GM19025 (cell line): ENCODE results near the gene DIO3.
"Not testable (repeated sequence)": the region's sequence is repeated elsewhere in the genome, so short reads cannot be mapped to it uniquely, and the experiment has no call there.

Experiments
- ATAC-seq: cut with Tn5 transposase; IDR thresholded peaks from one replicate; pipeline ENCODE4 v1.9.1; 2021; ENCODE audit warnings: mild to moderate bottlenecking, low read depth, moderate library complexity; ENCODE audit not compliant: unreplicated experiment

DIO3 gene

DNA sequence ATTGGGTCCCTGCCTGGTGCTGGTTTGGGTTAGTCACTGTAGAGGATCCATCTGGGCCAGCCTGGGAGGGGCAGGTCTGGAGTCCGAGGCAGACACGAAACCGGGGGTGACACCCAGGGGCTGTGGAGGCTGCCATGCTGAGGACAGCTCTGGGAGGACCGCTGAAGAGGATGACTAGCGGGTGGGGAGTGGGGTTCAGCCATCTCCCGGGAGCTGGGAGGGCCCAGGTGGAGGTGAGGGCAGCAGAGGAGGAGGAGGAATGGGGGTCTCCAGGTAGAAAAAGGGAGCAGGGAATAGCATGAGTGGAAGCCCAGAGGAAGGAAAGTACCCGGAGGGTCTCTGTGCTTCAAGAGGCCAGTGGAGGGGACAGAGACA, 4.0 kb upstream of the DIO3 start:
- ATAC-seq: no peak

DNA sequence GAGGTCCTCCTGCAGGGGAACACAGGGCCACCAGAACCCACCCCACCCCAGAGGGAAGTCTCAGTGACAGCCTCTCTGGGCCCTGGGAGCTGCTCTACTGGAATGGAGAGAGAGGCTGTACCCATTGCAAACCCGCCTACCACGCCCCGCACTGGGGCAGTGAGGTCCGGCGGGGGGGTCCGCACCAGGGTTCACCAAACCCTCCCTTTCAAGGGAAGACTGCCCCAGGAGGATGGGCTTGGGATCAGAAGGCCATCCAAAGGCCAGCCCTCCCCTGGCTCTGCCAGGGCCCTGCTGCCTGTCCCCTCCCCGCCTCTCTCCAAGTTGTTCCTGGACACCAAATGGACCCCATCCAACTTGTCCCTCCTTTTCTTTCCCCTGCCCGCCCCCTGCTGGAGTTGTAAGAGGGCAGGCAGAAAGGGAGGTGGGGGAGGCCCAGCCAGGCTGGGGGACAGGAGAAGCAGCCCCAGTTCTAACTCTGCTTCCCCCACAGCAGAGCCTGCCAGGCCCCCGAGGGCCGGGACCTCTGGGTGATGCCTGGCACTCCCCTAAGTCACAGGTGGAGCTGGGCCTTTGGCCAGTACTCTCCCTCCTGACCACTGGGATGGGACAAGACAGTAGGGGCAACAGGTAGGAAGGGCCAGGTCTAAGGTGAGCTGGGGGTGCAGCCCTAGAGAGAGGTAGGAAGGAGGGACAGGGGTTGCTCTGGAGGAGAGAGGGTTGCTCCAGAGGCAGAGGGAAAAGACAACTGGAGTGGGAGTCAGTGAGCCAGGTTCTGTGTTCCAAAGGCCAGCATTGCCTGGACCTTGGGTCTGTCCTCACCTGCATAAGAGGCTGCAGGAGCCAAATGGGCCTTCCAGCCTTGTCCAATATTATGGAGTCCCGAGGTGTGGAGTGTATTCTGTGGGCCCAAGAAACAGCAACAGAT, 3.2 kb upstream of the DIO3 start:
- no peak for ATAC-seq

DNA sequence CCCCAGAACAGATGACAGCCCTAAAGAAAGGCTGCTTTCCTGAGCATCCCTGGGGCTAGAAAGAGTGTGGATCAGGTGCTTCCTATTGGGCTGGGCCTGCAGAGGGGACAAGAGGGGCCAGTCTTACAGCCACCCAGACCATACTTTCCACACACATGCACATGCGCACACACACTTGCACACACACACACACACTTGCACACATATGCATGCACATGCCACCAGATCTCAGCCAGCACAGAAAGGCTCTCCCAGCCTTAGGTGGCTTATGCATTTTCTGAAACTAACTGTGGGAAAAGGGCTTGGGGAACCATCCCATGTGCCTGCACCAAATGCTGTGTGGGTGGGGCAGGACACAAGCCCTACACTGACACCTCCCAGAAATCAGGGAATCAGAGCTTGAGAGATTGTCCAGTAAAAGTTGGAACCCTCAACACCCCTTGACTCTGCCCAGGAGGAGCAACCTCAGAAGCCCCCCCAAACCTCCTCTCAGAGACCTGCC, 2.5 kb upstream of the DIO3 start:
- ATAC-seq: no peak

GRCh38 chr14:101559250-101559623, 2.1 kb upstream of the DIO3 start:
- no peak for ATAC-seq

DNA sequence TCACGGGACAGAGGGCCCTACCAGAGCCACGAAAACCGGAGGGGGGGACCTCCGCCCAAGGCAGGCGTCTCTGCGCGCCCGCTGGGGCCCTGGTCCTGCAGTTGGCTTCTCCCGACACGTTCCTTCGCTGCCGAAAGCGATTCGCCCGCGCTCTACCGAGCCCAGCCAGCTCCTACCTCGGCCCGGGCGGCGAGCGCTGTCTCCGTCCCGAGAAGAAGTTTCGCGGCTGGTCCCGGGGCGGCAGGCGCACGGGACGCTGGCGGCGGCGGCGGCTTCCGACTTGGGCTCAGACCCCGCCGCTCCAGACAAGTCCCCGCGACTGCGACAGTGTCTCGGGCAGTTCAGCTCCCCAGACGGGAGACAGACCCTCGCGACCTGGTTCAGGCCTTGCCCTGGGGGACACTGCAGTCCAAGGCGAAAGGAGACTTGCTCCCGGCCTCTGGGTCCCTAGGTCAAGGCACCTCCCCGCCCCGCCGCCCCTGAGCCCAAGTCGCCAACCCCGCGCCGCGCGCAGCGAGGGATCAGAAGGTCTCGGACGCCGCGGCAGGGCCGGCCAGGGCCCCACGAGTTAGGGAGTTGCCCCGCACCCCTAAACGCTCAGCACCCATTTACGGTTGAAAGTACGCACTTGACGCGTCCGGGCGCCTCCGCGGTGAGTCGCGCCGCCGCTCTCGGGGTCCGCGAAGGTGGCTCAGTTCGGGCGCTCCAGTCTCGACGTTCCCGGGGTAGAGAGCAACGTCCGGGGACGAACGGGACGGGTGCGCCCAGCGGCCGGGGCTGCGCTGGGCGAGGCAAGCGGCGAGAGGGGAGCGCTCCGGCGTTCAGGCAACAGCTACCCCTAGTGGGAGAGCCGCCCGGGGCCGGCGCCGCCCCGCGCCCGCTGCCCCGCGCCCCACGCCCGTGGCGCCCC, 1.4 kb upstream of the DIO3 start:
- no peak for ATAC-seq

GRCh38 chr14:101560534-101561113, 671 bp upstream of the DIO3 start:
- no peak for ATAC-seq

DNA sequence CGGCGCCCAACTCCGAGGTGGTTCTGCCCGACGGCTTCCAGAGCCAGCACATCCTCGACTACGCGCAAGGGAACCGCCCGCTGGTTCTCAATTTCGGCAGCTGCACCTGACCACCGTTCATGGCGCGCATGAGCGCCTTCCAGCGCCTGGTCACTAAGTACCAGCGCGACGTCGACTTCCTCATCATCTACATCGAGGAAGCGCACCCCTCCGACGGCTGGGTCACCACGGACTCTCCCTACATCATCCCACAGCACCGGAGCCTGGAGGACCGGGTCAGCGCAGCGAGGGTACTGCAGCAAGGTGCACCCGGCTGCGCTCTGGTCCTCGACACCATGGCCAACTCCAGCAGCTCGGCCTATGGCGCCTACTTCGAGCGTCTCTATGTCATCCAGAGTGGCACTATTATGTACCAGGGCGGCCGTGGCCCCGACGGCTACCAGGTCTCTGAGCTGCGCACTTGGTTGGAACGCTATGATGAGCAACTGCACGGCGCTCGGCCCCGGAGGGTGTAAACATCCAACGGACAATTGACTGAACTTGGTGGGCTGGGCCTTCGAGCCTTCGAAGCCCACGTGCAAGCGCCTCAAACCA, 699 bp downstream of the DIO3 start:
- ATAC-seq: no peak

DNA sequence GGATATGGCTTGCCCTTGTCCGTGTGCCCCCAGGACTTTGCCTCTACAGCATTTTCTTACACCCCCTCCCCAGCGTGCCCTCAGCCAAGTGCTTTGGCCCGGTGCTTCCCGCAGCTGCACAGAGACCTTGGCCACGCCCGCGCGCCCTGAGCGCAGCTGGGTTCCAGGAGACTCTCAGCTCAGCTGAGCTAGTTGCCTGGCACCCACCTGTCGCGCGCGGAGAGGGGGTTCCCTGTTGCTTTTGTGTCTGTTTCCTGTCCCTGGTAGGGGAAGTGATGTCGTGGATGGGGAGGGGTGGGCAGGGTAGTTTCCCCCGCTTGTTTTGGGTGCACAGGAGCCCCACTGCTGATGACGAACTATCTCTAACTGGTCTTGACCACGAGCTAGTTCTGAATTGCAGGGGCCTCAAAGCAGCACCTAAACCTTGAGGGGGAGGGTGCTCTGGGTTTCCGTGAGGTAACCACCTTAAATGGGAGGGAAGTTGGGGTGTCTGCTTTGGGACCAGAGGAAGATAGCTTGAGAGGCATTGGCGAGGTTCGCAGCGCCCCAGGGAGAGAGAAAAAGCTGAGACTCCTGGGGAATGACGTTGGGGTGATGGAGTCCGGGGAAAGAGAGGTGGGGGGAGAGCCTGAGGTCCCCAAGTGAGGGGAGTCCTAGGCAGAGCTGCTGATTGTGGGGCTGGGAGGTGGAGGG, 1.5 kb downstream of the DIO3 start:
- no peak for ATAC-seq

DNA sequence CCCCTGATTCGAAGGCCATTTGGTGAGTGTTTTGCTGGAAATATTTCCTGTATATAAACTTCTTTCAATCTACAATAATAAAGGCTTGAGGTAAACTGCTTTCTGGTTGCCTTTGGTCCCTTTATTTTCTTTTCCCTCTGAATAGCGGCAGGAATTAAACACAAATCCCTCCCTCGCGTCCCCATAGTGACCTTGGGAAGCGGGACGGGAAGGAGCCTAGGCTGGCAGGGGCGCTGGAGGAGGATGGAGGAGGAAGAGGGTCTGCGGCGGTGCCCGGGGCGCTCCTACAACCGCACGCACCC, 2.0 kb downstream of the DIO3 start:
- no peak for ATAC-seq

GRCh38 chr14:101563654-101564443, 2.6 kb downstream of the DIO3 start:
- ATAC-seq: no peak

- no peak for ATAC-seq
Measured at GRCh38 chr14:101564444-101564776, 3.1 kb downstream of the DIO3 start.

- no peak for ATAC-seq
Measured at GRCh38 chr14:101564819-101565698, 3.8 kb downstream of the DIO3 start.

- ATAC-seq: no peak
Measured at GRCh38 chr14:101567252-101567651, 6.0 kb downstream of the DIO3 start.

- no peak for ATAC-seq
Measured at GRCh38 chr14:101571004-101571403, 9.7 kb downstream of the DIO3 start.

DNA sequence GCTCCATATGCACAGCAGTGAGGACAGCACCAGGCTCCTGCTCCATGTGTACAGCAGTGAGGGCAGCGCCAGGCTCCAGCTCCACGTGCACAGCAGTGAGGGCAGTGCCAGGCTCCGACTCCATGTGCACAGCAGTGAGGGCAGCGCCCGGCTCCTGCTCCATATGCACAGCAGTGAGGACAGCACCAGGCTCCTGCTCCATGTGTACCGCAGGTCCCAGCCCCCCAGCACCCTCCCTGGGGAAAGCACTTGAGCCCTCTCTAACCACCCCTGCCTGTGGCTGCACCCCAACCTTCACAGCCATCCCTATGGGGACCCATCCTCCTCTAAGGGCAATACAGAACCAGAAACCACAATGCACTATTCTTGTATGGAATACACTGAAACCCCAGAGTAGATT, 11.2 kb downstream of the DIO3 start:
- ATAC-seq: not testable (repeated sequence)

DNA sequence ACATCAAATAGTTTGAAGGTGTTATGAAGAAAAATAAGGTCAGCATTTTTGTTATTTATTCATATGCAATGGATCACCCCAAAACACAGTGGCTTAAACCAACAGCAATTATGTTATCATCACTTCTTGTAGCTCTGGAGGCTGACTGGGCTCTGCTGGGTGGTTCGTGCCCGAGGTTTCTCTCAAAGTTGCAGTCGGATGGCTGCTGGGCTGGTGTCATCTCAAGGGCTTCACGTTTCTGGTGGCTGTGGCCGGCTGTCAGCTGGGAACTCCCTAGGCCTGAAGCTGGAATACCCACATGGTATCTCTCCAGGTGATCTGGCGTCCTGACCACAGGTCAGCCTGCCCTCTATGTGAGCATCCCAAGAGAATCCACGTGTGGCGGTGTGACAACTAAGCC, 12.0 kb downstream of the DIO3 start:
- no peak for ATAC-seq

DNA sequence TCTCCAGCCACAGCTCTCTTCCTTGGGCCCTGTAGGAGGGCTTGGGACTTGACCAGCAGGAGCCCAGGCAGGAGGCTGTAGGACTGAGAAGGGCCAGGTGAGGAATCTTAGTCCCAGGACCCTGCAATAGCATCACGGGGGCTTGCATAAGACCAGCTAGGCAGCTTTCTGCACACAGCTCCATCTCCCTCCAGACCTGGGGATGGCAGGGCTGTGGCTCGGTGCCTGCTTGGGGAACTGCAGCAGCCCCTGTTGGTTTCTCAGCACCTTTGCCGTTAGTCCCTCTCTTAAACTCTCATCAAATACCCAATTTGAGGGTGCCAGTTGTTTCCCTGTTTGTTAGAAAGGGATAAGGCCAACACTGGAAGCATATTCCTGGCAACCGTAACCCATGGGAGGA, 14.3 kb downstream of the DIO3 start:
- no peak for ATAC-seq

DNA sequence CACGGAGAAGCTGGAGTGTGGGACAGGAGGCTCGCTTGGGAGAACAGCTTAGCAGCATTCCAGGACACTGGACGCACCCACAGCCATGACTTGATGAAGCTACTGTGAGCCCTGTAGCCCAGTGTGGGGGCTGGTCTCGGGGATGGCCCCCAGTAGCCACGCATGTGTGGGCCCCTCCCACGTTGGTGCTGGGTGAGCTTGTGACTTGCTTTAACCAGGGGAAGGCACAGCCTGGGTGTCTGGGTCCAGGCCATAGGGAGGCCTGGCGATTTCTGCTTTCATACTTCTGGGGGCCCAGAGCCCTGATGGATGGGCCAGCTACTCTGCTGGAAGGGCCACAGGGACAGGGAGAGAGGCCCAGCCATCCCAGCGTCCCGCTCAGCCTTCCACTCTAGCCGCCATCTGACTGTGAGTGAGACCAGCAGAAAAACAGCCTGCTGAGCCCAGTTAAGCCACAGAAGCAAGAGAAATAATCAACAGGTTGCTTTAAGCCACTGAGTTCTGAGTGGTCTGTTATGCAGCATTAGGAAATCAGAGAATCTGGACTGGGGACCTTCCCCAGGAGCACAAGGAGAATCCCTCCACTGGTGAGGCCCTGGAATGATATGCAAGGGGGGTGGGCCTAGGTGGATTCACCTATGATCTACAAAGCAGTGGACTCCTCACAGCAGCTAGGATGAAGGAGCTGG, 16.1 kb downstream of the DIO3 start:
- no peak for ATAC-seq
